Measurements from ENCODE around the gene PNPLA1.

- TF ChIP-seq POLR2A (IDR thresholded peaks at IDR 0.05) (no peak), CTCF (IDR thresholded peaks at IDR 0.05) (no peak)
Observed at GRCh38 chr6:36340306-36340617, 70.4 kb downstream of the PNPLA1 start.

All from body of pancreas (tissue), 4 donors.